GM12873 (cell line): ENCODE data around the gene CAPN5.

Source experiments
- TF ChIP-seq, protein P1 (sequence below): IDR thresholded peaks from 2 replicates; pipeline ENCODE4 v1.5.1; 2012; ENCODE audit warnings: low read depth, mild to moderate bottlenecking, moderate library complexity, low read length, control low read depth; ENCODE audit not compliant: insufficient read depth; ENCODE audit errors: missing control alignments

Gene CAPN5

GRCh38 chr11:77081976-77082836 lies 15.4 kb downstream of the CAPN5 start:
- TF ChIP-seq, protein P1, sequence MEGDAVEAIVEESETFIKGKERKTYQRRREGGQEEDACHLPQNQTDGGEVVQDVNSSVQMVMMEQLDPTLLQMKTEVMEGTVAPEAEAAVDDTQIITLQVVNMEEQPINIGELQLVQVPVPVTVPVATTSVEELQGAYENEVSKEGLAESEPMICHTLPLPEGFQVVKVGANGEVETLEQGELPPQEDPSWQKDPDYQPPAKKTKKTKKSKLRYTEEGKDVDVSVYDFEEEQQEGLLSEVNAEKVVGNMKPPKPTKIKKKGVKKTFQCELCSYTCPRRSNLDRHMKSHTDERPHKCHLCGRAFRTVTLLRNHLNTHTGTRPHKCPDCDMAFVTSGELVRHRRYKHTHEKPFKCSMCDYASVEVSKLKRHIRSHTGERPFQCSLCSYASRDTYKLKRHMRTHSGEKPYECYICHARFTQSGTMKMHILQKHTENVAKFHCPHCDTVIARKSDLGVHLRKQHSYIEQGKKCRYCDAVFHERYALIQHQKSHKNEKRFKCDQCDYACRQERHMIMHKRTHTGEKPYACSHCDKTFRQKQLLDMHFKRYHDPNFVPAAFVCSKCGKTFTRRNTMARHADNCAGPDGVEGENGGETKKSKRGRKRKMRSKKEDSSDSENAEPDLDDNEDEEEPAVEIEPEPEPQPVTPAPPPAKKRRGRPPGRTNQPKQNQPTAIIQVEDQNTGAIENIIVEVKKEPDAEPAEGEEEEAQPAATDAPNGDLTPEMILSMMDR, result no peak

DNA sequence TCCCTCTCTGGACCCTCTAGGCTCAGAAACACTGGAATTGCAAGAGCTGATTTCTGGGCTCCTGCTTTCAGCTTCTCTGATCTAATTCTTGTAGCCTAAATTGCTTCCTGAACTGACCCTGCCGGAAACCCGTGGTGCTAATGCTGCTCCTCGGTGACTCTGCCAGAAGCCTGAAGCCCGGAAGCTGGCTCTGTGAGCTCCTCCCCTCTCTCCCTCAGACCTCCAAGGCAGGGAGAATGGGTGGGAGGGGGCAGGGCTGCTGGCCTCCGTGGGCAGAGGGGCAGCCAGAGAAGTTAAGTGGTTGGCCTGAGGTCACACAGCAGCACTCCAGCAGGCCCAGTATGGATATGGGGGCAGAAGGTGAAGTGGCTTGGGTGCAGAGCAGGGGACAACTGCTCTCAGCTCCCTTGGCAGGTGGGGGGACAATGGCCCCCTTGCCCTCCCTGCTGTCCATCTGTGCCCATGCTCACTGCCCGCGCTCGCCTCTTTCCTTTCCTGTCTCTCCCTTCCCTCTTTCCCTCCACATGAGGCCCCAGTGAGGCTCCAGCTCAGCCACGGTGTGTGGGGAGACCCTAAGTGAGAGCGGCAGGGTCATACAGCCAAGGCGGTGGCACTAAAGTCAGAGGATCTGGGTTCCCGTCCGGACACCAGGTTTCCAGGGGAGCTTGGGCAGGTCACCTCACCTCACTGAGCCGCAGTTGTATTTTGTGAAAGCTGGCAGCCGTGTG lies 16.2 kb downstream of the CAPN5 start:
- TF ChIP-seq, protein P1, result no peak

GRCh38 chr11:77083566-77084245 lies 16.9 kb downstream of the CAPN5 start:
- TF ChIP-seq, protein P1, result no peak

- TF ChIP-seq, protein P1, result no peak
These were observed 17.9 kb downstream of the CAPN5 start for GRCh38 chr11:77084581-77085191.

DNA sequence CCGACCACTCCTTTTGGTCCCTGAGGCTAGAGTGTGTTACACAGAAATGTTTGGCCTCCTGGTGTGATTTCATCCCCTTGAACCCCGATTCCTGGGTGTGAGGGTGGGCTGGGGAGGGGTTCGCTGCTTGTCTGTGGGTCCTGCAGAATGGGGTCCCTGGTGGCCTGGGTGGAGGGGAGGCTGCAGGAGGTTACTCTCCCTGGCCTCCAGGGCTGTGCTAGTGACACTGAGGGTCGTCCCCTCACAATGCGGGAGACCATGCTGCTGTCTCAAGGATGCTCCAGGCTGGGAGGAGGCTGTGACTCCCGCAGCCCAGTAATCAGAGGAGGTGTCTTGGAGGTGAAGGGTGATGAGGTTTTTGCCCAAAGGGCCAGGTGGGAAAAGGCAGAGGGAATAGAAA lies 18.9 kb downstream of the CAPN5 start:
- TF ChIP-seq, protein P1, result no peak

DNA sequence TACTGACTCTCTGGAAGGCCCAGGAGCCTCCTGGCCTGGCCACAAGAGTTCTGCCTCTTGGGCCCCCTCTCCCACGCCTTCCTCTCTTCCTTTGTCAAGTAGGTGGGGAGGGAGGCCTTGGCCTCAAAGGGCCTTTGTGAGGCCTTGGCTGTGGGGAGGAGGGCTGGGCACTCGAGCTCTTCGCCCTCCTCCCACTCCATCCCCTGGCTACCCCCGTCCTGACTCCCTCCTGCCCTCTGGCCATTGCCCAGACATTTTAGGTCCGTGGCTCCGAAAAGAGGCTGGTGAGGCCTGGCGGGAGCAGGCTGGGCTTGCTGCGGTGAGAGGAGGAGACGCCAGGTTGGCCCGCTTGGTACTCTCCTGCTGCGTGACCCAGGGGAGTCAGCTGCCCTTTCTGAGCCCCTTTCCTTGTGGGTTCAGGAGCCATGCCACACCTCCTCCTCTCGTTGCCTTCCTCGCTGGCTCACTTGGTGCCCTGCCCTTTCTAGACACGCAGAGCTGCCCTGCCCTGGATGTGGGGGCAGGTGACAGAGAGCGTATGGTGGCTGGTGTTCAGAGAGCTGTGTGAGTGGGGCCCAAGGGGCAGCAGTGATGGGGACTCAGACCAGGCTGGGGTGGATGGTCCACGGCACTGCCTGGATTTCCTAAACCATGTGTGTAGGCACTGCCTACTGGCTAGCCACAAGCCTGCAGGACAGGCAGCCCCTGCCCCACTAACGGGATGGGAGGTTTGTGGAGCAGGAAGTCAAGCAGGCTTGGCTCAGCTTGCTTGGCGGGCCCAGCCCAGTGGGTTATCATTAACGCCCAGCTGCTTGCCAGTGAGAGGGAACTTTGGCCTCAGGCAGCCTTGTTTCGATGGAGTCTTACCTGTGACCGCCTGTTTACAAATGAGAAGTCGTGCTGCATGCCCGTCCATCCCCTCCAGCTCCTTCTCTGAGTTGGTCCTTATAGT lies 20.0 kb downstream of the CAPN5 start:
- TF ChIP-seq, protein P1, result no peak
